NCI-H1436 treated with DMSO at 0.1 percent for 48 hours (cell line): ENCODE measurements around the gene TAOK1.
"Not testable (repeated sequence)": the region's sequence is repeated elsewhere in the genome, so short reads cannot be mapped to it uniquely, and the experiment has no call there.

Source experiments
- DNase-seq: peaks from one replicate; lab custom pipeline; 2025; lab: John Stamatoyannopoulos, UW

The TAOK1 gene

GRCh38 chr17:29445844-29446243 is 55.7 kb downstream of the TAOK1 start:
- no peak for DNase-seq

GRCh38 chr17:29449865-29450671 is 59.9 kb downstream of the TAOK1 start:
- no peak for DNase-seq

GRCh38 chr17:29451121-29451742 is 61.1 kb downstream of the TAOK1 start:
- no peak for DNase-seq

GRCh38 chr17:29458066-29458465 is 67.9 kb downstream of the TAOK1 start:
- DNase-seq, result no peak

- DNase-seq, result no peak
These were observed 71.5 kb downstream of the TAOK1 start for GRCh38 chr17:29461483-29462206.

- no peak for DNase-seq
These were observed 79.1 kb downstream of the TAOK1 start for GRCh38 chr17:29469276-29469675.

- not testable (repeated sequence) for DNase-seq
These were observed 83.3 kb downstream of the TAOK1 start for GRCh38 chr17:29473437-29473836.

- DNase-seq, result no peak
These were observed 84.1 kb downstream of the TAOK1 start for GRCh38 chr17:29474297-29474696.

GRCh38 chr17:29475891-29476290 is 85.7 kb downstream of the TAOK1 start:
- DNase-seq, result no peak

GRCh38 chr17:29480249-29480928 is 90.2 kb downstream of the TAOK1 start:
- not testable (repeated sequence) for DNase-seq

- no peak for DNase-seq
These were observed 93.3 kb downstream of the TAOK1 start for GRCh38 chr17:29483503-29483902.

- no peak for DNase-seq
These were observed 104.8 kb downstream of the TAOK1 start for GRCh38 chr17:29495011-29495410.

- DNase-seq, result no peak
These were observed 114.5 kb downstream of the TAOK1 start for GRCh38 chr17:29504711-29505110.

- no peak for DNase-seq
These were observed 115.7 kb downstream of the TAOK1 start for GRCh38 chr17:29505836-29506235.

- no peak for DNase-seq
These were observed 120.8 kb downstream of the TAOK1 start for GRCh38 chr17:29510953-29511352.

GRCh38 chr17:29514792-29515191 is 124.6 kb downstream of the TAOK1 start:
- DNase-seq, result no peak

- DNase-seq, result no peak
These were observed 128.2 kb downstream of the TAOK1 start for GRCh38 chr17:29518359-29518758.

- no peak for DNase-seq
These were observed 134.5 kb downstream of the TAOK1 start for GRCh38 chr17:29524692-29525091.

GRCh38 chr17:29526322-29526721 is 136.2 kb downstream of the TAOK1 start:
- DNase-seq, result no peak

- no peak for DNase-seq
These were observed 143.8 kb downstream of the TAOK1 start for GRCh38 chr17:29533976-29534375.

GRCh38 chr17:29544066-29544465 is 153.9 kb downstream of the TAOK1 start:
- no peak for DNase-seq

- DNase-seq, result no peak
These were observed 155.9 kb downstream of the TAOK1 start for GRCh38 chr17:29546085-29546484.
